Measurements from ENCODE around the gene LRP8.
"Not testable (repeated sequence)": the region's sequence is repeated elsewhere in the genome, so short reads cannot be mapped to it uniquely, and the experiment has no call there.

The LRP8 gene

DNA sequence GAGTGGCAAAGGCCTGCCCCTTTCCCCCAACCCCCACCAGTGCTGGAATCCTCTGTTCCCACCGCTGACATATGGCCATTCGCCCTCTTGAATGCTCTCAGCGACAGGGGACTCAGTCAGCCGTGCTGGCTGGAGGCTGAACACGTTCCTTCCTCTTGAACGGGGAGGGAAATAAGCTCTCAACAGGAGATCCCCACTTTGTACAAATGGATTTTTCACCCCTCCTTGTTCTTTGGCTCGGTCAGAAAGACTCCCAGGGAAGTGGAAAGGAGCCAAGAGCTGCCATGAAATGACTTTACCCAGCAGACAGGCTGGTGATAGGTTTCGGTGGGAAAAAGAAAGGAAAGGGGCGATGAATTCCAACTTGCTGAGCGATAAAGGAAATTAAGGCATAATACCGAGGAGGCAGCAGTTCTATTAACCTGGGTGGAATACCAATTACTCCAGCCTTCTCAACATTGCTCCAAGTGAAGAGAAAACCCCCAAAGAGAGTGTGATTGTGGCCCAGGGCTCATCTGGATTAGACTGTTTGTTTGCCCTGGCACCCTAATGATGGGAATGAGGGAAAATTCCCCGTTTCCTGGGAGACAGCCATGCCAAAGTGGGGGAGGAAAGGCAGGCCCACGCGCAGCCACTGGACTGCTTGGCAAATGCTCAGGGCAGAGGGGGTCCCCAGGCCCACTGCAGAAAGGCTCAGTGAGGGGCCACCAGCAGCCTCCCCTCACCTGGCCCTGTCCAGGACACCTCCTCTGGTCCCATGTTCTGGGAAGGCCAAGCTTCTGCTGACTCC, 23.9 kb downstream of the LRP8 start:
- no peak for DNase-seq

DNA sequence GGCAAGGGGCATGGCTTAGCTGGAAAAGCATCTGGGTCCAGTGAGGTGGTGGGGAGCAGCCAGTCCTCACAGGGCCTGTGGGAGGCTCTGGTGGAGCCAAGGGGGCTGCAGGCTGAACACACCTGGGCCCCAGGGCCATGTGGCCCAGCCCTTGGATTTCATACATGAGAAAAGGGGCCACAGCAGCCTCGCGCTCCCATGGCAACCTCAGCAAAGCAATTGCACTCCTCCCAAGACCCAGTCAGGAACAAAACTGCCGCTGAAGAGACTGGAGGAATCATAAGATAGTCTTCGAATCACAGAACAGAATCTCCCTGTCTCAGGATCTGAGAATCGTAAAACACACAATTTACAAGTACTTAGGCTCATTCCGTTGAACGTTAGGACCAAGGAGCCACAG, 24.6 kb downstream of the LRP8 start:
- no peak for DNase-seq

DNA sequence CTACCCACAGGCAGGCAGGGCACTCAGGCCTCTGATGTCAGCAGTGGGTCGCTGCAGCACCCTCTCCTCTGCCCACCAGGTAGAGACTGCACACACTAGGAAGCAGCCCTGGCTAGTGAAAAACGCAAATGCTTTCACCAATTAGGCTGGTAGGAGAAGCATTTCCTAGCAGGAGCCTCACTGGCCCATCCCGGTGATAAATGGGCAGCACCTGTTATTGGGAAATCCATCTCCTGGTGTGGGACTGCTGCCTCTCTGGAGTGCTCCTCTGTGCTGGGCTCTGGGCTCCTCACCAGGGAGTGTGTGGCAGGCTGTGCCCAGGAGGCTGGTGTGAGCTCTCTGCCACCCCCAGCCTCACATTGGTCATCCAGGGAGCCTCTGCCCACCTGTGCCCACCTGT, 28.6 kb downstream of the LRP8 start:
- DNase-seq, result no peak

- DNase-seq, result no peak
Measured at GRCh38 chr1:53298045-53298637, 29.7 kb downstream of the LRP8 start.

DNA sequence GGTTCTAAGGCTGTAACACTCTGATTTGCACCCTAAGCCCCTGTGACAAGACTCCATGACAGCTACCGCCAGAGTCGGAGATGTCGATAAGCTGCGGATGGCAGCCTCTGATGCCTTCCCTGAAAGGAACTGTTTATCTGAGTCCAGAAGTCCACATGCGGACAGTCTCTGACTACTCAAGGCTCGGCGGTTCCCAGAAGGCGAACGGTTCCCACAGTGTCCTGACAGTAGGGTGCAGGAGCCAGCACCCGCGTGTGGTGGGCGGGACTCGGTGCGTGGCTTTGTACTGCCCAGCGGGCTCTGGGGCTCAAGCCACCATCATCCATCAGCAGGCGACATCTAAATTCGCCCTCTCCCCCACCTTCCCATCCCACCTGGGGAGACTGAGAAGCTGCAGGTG, 30.7 kb downstream of the LRP8 start:
- no peak for DNase-seq

GRCh38 chr1:53296117-53296749, 31.6 kb downstream of the LRP8 start:
- DNase-seq, result no peak

DNA sequence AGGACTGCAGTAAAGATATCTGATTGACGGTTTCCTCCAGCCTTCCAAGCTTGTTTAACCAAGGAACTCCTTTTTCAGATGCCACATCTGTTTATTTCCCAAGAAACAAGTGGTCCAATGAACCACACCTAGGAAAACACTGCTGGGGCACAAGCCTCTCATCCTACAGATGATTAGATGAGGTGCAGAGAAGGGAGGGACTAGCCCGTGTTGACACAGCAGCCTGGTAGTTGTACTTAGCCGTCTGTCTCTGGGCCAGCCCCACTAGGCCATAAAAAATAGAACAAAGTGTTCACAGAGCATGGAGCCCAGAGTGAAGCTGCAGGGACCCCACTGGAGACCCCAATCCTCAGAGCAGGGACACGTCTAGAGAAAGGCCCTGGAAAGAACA, 32.1 kb downstream of the LRP8 start:
- no peak for DNase-seq

DNA sequence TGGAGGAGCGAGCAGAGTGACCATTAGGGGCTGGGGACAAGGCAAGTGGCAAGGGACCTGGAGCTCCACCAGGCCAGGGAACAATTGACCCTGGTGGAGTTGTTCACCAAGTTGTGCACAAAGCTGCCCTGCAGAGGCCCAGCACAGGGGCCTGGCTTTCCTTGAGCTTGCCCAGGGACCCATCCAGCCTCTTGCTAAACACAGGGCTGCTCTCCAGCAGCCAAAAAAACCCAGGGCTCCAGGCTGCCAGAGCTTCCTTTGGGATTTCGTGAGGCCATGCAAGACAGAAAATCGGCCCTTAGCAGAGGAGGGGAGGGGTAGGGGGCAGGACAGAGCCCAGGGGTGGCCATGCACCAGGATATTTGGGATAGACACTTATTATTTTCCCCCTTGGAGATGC, 32.6 kb downstream of the LRP8 start:
- no peak for DNase-seq

GRCh38 chr1:53294567-53294966, 33.3 kb downstream of the LRP8 start:
- peak; percentile 57 for DNase-seq

- no peak for DNase-seq
Measured at GRCh38 chr1:53294061-53294460, 33.8 kb downstream of the LRP8 start.

GRCh38 chr1:53293123-53293522, 34.7 kb downstream of the LRP8 start:
- DNase-seq, result no peak

DNA sequence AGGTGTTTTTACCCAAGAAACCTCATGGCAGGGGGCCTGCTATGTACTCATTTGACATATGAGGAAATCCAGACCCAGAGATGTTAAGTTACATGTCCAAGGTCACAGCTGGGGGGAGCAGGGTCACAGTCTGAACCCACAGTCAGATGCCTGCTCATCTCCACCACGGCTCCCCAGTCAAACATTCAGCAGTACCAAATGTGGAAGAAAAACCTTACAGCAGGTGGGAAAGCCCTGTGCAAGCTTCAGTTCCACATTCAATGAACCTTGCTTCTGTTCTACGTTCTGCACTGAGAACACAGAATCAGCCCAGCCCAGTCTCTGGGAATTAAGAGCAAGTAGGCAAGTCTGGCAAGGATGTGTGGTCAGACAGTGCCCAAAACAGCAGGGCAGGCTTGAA, 35.2 kb downstream of the LRP8 start:
- no peak for DNase-seq

DNA sequence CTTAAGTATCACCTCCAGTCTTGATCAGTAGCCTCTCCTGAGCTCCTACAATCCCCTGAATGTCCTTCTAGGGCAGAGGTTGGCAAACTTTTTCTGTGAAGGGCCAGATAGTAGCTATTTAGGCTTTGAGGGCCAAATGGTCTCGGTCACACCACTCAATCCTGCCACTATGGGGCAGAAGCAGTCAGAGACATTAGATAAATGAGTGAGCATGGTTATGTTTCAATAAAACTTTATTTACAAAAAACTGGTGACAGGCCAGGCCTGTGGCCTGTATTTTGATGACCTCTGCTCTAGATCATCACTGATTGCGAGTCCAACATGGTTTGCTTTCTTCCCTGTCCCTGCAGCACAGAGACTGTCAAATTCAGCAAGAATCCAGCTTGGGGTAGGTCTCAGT, 36.3 kb downstream of the LRP8 start:
- no peak for DNase-seq

GRCh38 chr1:53288790-53289429, 39.0 kb downstream of the LRP8 start:
- no peak for DNase-seq

- DNase-seq, result no peak
Measured at GRCh38 chr1:53288002-53288789, 39.7 kb downstream of the LRP8 start.

DNA sequence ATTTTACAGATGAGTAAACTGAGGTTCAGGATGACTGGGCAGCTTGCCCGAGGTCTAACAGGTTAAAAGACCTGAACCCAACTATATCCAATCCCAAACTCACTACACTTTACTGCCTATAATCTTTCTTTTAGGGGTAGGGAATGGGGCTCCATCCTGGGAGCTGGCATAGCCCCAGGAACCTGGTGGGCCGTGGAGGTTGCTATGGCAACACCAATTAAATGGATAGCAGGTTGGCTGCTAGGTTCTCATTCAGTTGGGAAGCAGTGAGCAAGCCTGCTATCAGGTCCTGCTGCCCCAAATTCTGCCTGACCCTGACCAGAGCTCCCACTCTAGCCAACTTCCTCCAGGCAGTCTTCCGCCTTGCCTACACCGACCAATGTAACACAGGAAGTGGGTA, 40.9 kb downstream of the LRP8 start:
- DNase-seq, result no peak

GRCh38 chr1:53285969-53286760, 41.7 kb downstream of the LRP8 start:
- no peak for DNase-seq

DNA sequence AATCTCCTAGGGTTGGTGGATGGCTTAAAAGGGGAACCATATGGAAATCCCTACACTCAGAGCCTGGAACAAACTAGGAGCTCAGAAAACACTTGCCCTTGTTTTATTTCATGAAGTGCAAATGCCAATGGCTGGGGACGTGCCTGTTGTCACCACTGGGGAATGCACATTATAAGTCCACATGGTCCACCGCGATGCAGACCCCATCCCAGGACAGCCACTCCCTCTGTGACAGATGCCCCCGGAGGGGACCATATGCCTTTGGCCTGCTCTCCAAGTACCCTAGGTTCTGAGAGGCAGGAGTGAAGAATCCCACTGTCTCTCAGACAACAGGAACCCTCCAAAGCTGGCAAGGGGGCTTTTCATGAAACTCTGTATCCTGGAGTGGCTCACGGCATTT, 42.3 kb downstream of the LRP8 start:
- no peak for DNase-seq

- no peak for DNase-seq
Measured at GRCh38 chr1:53284224-53285020, 43.4 kb downstream of the LRP8 start.

DNA sequence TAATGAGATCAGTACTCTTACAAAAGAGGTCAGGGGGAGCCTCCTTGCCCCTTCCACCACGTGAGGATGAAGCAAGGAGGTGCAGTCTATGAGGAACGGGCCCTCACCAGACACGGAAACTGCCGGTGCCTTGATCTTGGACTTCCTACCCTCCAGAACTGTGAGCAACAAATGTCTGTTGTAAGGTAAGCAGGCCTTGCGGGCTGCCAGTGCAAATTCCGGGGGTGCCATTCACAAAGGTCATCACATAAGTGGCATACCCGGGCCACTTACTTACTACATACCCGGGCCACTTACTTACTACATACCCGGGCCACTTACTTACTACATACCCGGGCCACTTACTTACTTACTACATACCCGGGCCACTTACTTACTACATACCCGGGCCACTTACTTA, 44.7 kb downstream of the LRP8 start:
- DNase-seq, result not testable (repeated sequence)

- no peak for DNase-seq
Measured at GRCh38 chr1:53281133-53281532, 46.7 kb downstream of the LRP8 start.

Measured in activated CD8-positive, alpha-beta memory T cell treated with anti-CD3 and anti-CD28 coated beads, Interleukin-2, amount 50 U/mL, for 48 hours (primary cell).